Transverse colon (tissue), 4 donors: Measurements from ENCODE around the gene GPRIN3.

ENCODE experiments used
- CTCF ChIP-seq, 5 experiments: fragments of 200-600 bp in 3 of 5; fragments of 450-650 bp in 2 of 5; sonication (generic) in 3 of 5; IDR thresholded peaks; 1 replicate in 2 of 5; 2 replicates in 3 of 5; pipeline ENCODE4 v1.5.1; 2016 to 2017; ENCODE audit warnings: antibody characterized with exemption in 5 of 5, inconsistent platforms in 3 of 5, mild to moderate bottlenecking in 2 of 5, moderate library complexity in 1 of 5
- EP300 ChIP-seq: sonication (generic); formaldehyde crosslinking; IDR thresholded peaks from one replicate; pipeline ENCODE4 v1.6.1; 2017; ENCODE audit warnings: antibody characterized with exemption, low read depth
- POLR2A ChIP-seq: fragments of 450-650 bp; IDR thresholded peaks from one replicate; pipeline ENCODE4 v1.6.1; 2016; ENCODE audit warnings: antibody characterized with exemption, mild to moderate bottlenecking, moderate library complexity
- POLR2AphosphoS5 ChIP-seq, 3 donors: sonication (generic); formaldehyde crosslinking; IDR thresholded peaks; one replicate each; pipeline ENCODE4 v1.6.1; 2016; ENCODE audit warnings: antibody characterized with exemption in 3 of 3

GRCh38 chr4:89269121-89269666, 38.4 kb downstream of the GPRIN3 start:
- TF ChIP-seq CTCF (IDR thresholded peaks at IDR 0.05) (no peak), POLR2A (no peak), POLR2AphosphoS5 (IDR thresholded peaks at IDR 0.05) (no peak), EP300 (no peak)
